Hypothalamus (tissue), 51 donors: ENCODE data around the gene EYS.

ENCODE experiments used
- DNase-seq, 51 donors: peaks; one replicate each; lab custom pipeline; 2025; lab: John Stamatoyannopoulos, UW

The EYS gene

DNA sequence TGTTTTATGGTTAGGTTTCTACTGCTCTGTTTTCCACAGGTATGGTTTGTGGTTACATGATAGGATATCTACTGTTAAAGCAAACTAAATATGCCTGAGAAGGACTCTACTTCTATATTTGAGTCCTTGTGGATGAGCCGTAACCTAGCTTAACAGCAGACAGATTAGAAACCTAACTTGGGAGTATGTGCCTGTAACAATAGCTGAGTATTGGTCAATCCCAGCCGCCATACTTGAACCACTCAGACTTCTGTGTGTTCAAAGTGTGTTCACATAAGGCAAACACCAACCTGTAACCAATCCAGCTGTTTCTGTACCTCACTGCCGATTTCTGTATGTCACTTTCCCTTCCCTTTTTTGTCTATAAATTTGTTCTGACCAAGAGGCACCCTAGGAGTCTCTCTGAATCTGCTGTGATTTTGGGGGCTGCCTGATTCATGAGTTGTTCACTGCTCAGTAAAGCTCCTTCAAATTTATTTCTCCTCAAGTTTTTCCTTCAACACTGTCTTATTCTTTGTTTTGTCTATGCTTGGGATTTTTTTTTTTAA is 2034.4 kb downstream of the EYS start:
- no peak for DNase-seq

DNA sequence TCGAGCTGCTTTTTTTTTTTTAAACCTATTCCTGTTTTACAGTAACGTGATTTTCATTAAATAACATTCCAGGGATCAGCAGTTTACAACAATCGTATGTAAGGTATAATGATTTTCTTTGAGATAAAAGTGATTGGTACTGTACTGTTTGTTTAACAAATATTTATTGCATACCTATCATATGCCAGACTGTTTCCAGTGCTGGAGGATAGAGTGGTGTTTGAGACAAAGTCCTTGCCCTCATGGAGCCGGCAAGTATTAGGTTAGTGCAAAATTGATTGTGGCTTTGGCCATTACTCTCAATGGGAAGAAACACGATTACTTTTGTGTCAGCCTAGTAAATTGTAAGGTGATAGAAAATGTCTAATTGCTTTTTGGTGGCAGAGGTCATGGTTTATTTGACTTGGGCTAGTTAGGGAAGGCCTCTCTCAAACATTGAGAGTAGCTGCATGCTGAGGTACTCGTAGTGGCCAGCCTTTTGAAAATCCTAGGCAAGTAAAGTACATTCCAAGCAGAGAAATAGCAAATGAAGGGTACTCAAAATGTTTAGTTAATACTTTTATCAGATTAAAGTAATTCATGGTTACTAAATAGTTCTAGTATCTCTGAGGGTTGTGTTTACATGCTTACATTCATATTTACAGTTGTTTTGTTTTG is 2035.8 kb downstream of the EYS start:
- DNase-seq: no peak
